Spinal cord (tissue), 10 donors: ENCODE data around the gene CORO1C. TPM values are rescaled to one million over a fixed set of nuclear protein-coding genes. Genes with fewer than 3 reads are reported as not detected.

Experiments
- DNase-seq, 6 donors: peaks; one replicate each; pipeline versions ENCODE4 v3.0.0 to v3.0.0-alpha.2; 2013 to 2015; ENCODE audit warnings: low spot score in 6 of 6, low read depth in 4 of 6
- H3K27ac ChIP-seq: one replicate; pipeline ENCODE4 v1.5.1; 2013; ENCODE audit warnings: low read depth, low read length, control low read depth
- H3K27me3 ChIP-seq: one replicate; pipeline ENCODE4 v1.6.1; 2013; ENCODE audit warnings: low read length; ENCODE audit not compliant: control insufficient read depth, insufficient read depth
- H3K36me3 ChIP-seq: one replicate; pipeline ENCODE4 v1.6.1; 2013; ENCODE audit warnings: low read length; ENCODE audit not compliant: control insufficient read depth, insufficient read depth
- H3K4me1 ChIP-seq: one replicate; pipeline ENCODE4 v1.6.1; 2013; ENCODE audit warnings: low read length; ENCODE audit not compliant: control insufficient read depth, insufficient read depth
- H3K4me3 ChIP-seq: one replicate; pipeline ENCODE4 v1.5.1; 2013; ENCODE audit warnings: low read depth, low read length, control low read depth
- H3K9me3 ChIP-seq: one replicate; pipeline ENCODE4 v1.6.1; 2013; ENCODE audit warnings: low read length; ENCODE audit not compliant: control insufficient read depth, insufficient read depth
- WGBS: methylation state at CpG from one replicate; pipeline ENCODE4 v1.1.5; 2013; ENCODE audit warnings: missing lambda C conversion rate; ENCODE audit not compliant: insufficient coverage; 5-methylcytosine and 5-hydroxymethylcytosine counted together
- polyA plus RNA-seq, 2 donors: library from polyadenylated mRNA; unstranded; fragments of 120-200 nt; gene quantifications; one replicate each; pipeline ENCODE4 v1.2.1, GENCODE V29; 2013; ENCODE audit not compliant: insufficient read length in 2 of 2
- total RNA-seq, 2 donors: library from RNA; depleted of rRNA in 1 of 2; stranded (reverse); fragments of 120-200 nt in 1 of 2; fragments of >200 nt in 1 of 2; gene quantifications; one replicate each; pipeline versions ENCODE4 v1.2.3 to v1.2.4, GENCODE V29; 2013 to 2014
- donor health status: healthy.

Gene CORO1C
- total and polyA plus RNA-seq, 4 donors, result 66.1 to 133 (median 89.6) TPM

GRCh38 chr12:108728820-108729611 lies 2.3 kb downstream of the CORO1C start:
- DNase-seq, result no peak
- Histone ChIP-seq H3K27me3 (no peaks in the 10 kb centered on the region), H3K4me1 (peaks cover 13% of the 10 kb centered on the region), H3K27ac (peak overlapping the region; percentile 74), H3K4me3 (no peak overlapping the region), H3K9me3 (no peaks in the 10 kb centered on the region), H3K36me3 (no peaks in the 10 kb centered on the region)
- WGBS, result 67% methylated on average over 3 of the region's 9 CpGs

GRCh38 chr12:108727868-108728735 lies 3.2 kb downstream of the CORO1C start:
- Histone ChIP-seq H3K27me3 (no peaks in the 10 kb centered on the region), H3K4me3 (no peak overlapping the region), H3K4me1 (peaks cover 13% of the 10 kb centered on the region), H3K9me3 (no peaks in the 10 kb centered on the region), H3K27ac (no peak overlapping the region), H3K36me3 (no peaks in the 10 kb centered on the region)
- DNase-seq, result no peak
- WGBS, result no CpG with 5 or more reads among the region's 7 CpGs

- H3K4me3 ChIP-seq, result no peak overlapping the region
- DNase-seq, result no peak
- no CpG with 5 or more reads among the region's 1 CpG for WGBS
- no peaks in the 10 kb centered on the region for H3K36me3 ChIP-seq
- H3K9me3 ChIP-seq, result no peaks in the 10 kb centered on the region
- peaks cover 15% of the 10 kb centered on the region for H3K4me1 ChIP-seq
- H3K27me3 ChIP-seq, result no peaks in the 10 kb centered on the region
- no peak overlapping the region for H3K27ac ChIP-seq
These were observed 4.2 kb downstream of the CORO1C start for GRCh38 chr12:108727161-108727560.

GRCh38 chr12:108724890-108725151 lies 6.5 kb downstream of the CORO1C start:
- Histone ChIP-seq H3K27ac (no peak overlapping the region), H3K9me3 (no peaks in the 10 kb centered on the region), H3K4me1 (peaks cover 5% of the 10 kb centered on the region), H3K36me3 (no peaks in the 10 kb centered on the region), H3K4me3 (no peak overlapping the region), H3K27me3 (no peaks in the 10 kb centered on the region)
- DNase-seq, result no peak

- H3K4me1 ChIP-seq, result peaks cover 5% of the 10 kb centered on the region
- no peak overlapping the region for H3K27ac ChIP-seq
- no peaks in the 10 kb centered on the region for H3K36me3 ChIP-seq
- WGBS, result no CpG with 5 or more reads among the region's 3 CpGs
- no peak overlapping the region for H3K4me3 ChIP-seq
- no peaks in the 10 kb centered on the region for H3K9me3 ChIP-seq
- no peaks in the 10 kb centered on the region for H3K27me3 ChIP-seq
- no peak for DNase-seq
These were observed 7.0 kb downstream of the CORO1C start for GRCh38 chr12:108724054-108724889.

- peaks cover 5% of the 10 kb centered on the region for H3K4me1 ChIP-seq
- H3K36me3 ChIP-seq, result no peaks in the 10 kb centered on the region
- H3K4me3 ChIP-seq, result no peak overlapping the region
- H3K27me3 ChIP-seq, result no peaks in the 10 kb centered on the region
- no peak for DNase-seq
- 46% methylated on average over 2 of the region's 5 CpGs for WGBS
- peak overlapping the region; percentile 47 for H3K27ac ChIP-seq
- no peaks in the 10 kb centered on the region for H3K9me3 ChIP-seq
These were observed 8.1 kb downstream of the CORO1C start for GRCh38 chr12:108722992-108723766.

GRCh38 chr12:108722463-108722862 lies 8.9 kb downstream of the CORO1C start:
- H3K4me1 ChIP-seq, result peaks cover 5% of the 10 kb centered on the region
- no peaks in the 10 kb centered on the region for H3K9me3 ChIP-seq
- no peaks in the 10 kb centered on the region for H3K27me3 ChIP-seq
- H3K27ac ChIP-seq, result peak overlapping the region; percentile 47
- H3K4me3 ChIP-seq, result no peak overlapping the region
- WGBS, result no CpG with 5 or more reads among the region's 1 CpG
- DNase-seq, result no peak
- H3K36me3 ChIP-seq, result no peaks in the 10 kb centered on the region

- no peak for DNase-seq
- Histone ChIP-seq H3K27me3 (no peaks in the 10 kb centered on the region), H3K36me3 (no peaks in the 10 kb centered on the region), H3K9me3 (no peaks in the 10 kb centered on the region), H3K4me1 (peaks cover 5% of the 10 kb centered on the region), H3K4me3 (no peak overlapping the region), H3K27ac (no peak overlapping the region)
- no CpG with 5 or more reads among the region's 2 CpGs for WGBS
These were observed 9.5 kb downstream of the CORO1C start for GRCh38 chr12:108721824-108722223.
